ENCODE measurements around the gene GCGR.

- TF ChIP-seq SP1 (IDR thresholded peaks at IDR 0.05) (no peak), TARDBP (IDR thresholded peaks at IDR 0.05) (no peak)
Measured at GRCh38 chr17:81807210-81807719, 3.3 kb downstream of the GCGR start.
